Spleen (tissue), 11 donors: Measurements from ENCODE around the gene STAT5A. TPM values are rescaled to one million over a fixed set of nuclear protein-coding genes. Genes with fewer than 3 reads are reported as not detected.
A peak's percentile ranks its signal among the peaks of the same experiment; 100 is the strongest.

Experiments
- DNase-seq: peaks from one replicate; pipeline ENCODE4 v3.0.0-alpha.2; 2020
- H3K27ac ChIP-seq, 8 donors: fragments of 200-600 bp; sonication (generic) in 7 of 8; 1 replicate in 4 of 8; 2 replicates in 4 of 8; pipeline versions ENCODE4 v1.5.0 to v1.8.0; 2016 to 2021; ENCODE audit warnings: inconsistent platforms in 4 of 8, mild to moderate bottlenecking in 4 of 8, moderate library complexity in 1 of 8
- H3K27me3 ChIP-seq, 7 donors: fragments of 200-600 bp; sonication (generic) in 6 of 7; replicated peaks in 1 of 7; 1 replicate in 4 of 7; 2 replicates in 3 of 7; pipeline versions ENCODE4 v1.5.0 to v1.8.0; 2016 to 2021; ENCODE audit warnings: inconsistent platforms in 3 of 7, mild to moderate bottlenecking in 1 of 7
- H3K36me3 ChIP-seq, 6 donors: fragments of 200-600 bp; sonication (generic) in 5 of 6; 1 replicate in 4 of 6; 2 replicates in 2 of 6; pipeline versions ENCODE4 v1.5.0 to v1.8.0; 2016 to 2021; ENCODE audit warnings: inconsistent platforms in 2 of 6
- H3K4me1 ChIP-seq, 6 donors: fragments of 200-600 bp; sonication (generic) in 5 of 6; 1 replicate in 3 of 6; 2 replicates in 3 of 6; pipeline versions ENCODE4 v1.5.0 to v1.8.0; 2016 to 2021; ENCODE audit warnings: inconsistent platforms in 3 of 6
- H3K4me3 ChIP-seq, 8 donors: fragments of 200-600 bp; sonication (generic) in 7 of 8; 1 replicate in 4 of 8; 2 replicates in 4 of 8; pipeline versions ENCODE4 v1.5.0 to v1.8.0; 2016 to 2021; ENCODE audit warnings: inconsistent platforms in 4 of 8, mild to moderate bottlenecking in 4 of 8, moderate library complexity in 2 of 8
- H3K9me3 ChIP-seq, 8 donors: fragments of 200-600 bp; sonication (generic) in 7 of 8; 1 replicate in 4 of 8; 2 replicates in 4 of 8; pipeline versions ENCODE4 v1.5.0 to v1.8.0; 2016 to 2021; ENCODE audit warnings: inconsistent platforms in 4 of 8
- POLR2A ChIP-seq, 3 donors: fragments of 450-650 bp; IDR thresholded peaks; one replicate each; pipeline ENCODE4 v1.5.1; 2017; ENCODE audit warnings: antibody characterized with exemption in 3 of 3, mild to moderate bottlenecking in 1 of 3
- POLR2AphosphoS5 ChIP-seq, 3 donors: sonication (generic); formaldehyde crosslinking; IDR thresholded peaks; one replicate each; pipeline ENCODE4 v1.5.1; 2017; ENCODE audit warnings: antibody characterized with exemption in 3 of 3
- whole genome bisulfite sequencing, 5 donors: extraction: QIAGEN DNeasy Blood & Tissue Kit in 3 of 5; methylation state at CpG; one replicate each; pipeline versions ENCODE4 v1.1.5 to v1.1.7; 2013 to 2018; 5-methylcytosine and 5-hydroxymethylcytosine counted together
- intact Hi-C: fragments of 100-400 bp; cut with DNase I; formaldehyde crosslinking; loops from one replicate; pipeline ENCODE4 v1.15.0; 2023; ENCODE audit warnings: low total_unique reads
- polyA plus RNA-seq, 3 donors: library from polyadenylated mRNA; stranded (reverse); fragments of 200-250 nt; gene quantifications; one replicate each; pipeline ENCODE4 v1.2.1, GENCODE V29; 2013
- total RNA-seq, 7 donors: library from RNA; depleted of rRNA in 3 of 7; stranded (reverse); fragments of >200 nt in 3 of 7; fragmentation: NEBNext Ultra II Directional in 4 of 7; extraction: Animal tissue kit (Norgen Biotek cat#: 25700) in 4 of 7; gene quantifications; one replicate each; pipeline versions ENCODE4 v1.1.0 to v1.2.1, GENCODE V29; 2016 to 2021
- TF ChIP-seq, protein P1 (sequence below), 11 experiments: fragments of 200-600 bp in 7 of 11; fragments of 450-650 bp in 4 of 11; sonication (generic) in 4 of 11; IDR thresholded peaks in 8 of 11; conservative IDR thresholded peaks in 3 of 11; 1 replicate in 7 of 11; 2 replicates in 4 of 11; pipeline versions ENCODE4 v1.4.0 to v1.8.0; 2016 to 2021; ENCODE audit warnings: antibody characterized with exemption in 11 of 11, inconsistent platforms in 4 of 11, mild to moderate bottlenecking in 1 of 11
- donor health status: healthy with polysubstance abuse.
- donor health status: DM: no; HTN: no; CAD: no; lungs with moderate emphysema.
- donor health status: DM: no; HTN: no; CAD: no.
- donor health status: Bipolar disorder and iron deficiency.
- donor health status: healthy.
- donor health status: DM: no; HTN: no; CAD: no.
- donor health status: DM: yes; HTN: yes; CAD: no.

The STAT5A gene
- total and polyA plus RNA-seq, 10 donors: 22.7 to 131 (median 71.6) TPM

DNA sequence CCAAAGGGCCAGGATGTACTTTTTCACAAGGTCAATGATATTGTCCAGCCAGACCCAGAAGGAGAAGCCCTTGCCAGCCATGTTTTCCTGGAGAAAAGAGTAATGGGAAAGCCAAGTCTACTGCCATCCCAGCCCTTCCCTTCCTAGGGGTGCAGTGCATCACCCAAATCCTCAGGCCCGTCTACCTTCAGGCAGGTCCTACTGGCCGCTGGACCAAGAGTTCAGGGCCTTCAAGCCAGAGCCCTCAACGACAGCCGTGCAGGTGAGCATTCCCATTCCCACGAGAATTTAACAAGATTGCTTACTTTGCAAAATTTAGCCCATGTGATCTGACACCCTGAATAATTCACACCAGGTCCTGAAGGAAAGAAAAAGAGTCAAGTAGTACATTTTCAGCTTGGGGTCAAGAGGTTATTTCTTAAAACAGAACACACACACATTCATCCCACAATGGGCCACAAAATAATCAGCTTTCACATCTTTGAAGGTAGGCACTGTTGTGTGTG is 35.0 kb downstream of the STAT5A start:
- no peaks in the 10 kb centered on the region for H3K27me3 ChIP-seq
- intact Hi-C loops: loop anchor here (5.0 kb wide), 2 partner anchors 84 to 194 kb away; no protein-coding TSS in a partner anchor
- no peaks in the 10 kb centered on the region for H3K9me3 ChIP-seq
- H3K27ac ChIP-seq: peak overlapping the region in 4 of 8 donors; percentile 30 to 70 (median 54)
- WGBS, 5 donors: 76 to 91% (median 85%) methylated on average over 5 of the region's 5 CpGs
- peaks cover 13 to 100% (median 79%) of the 10 kb centered on the region in 6 donors for H3K36me3 ChIP-seq
- H3K4me3 ChIP-seq: no peak overlapping the region
- DNase-seq: no peak
- peaks cover 27 to 57% (median 42%) of the 10 kb centered on the region in 6 donors for H3K4me1 ChIP-seq
- TF ChIP-seq, protein P1, sequence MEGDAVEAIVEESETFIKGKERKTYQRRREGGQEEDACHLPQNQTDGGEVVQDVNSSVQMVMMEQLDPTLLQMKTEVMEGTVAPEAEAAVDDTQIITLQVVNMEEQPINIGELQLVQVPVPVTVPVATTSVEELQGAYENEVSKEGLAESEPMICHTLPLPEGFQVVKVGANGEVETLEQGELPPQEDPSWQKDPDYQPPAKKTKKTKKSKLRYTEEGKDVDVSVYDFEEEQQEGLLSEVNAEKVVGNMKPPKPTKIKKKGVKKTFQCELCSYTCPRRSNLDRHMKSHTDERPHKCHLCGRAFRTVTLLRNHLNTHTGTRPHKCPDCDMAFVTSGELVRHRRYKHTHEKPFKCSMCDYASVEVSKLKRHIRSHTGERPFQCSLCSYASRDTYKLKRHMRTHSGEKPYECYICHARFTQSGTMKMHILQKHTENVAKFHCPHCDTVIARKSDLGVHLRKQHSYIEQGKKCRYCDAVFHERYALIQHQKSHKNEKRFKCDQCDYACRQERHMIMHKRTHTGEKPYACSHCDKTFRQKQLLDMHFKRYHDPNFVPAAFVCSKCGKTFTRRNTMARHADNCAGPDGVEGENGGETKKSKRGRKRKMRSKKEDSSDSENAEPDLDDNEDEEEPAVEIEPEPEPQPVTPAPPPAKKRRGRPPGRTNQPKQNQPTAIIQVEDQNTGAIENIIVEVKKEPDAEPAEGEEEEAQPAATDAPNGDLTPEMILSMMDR (IDR thresholded peaks at IDR 0.05 in 8 of 11, conservative IDR thresholded peaks at IDR 0.05 in 3 of 11): no peak
- no peak for TF ChIP-seq POLR2AphosphoS5 (IDR thresholded peaks at IDR 0.05)
- TF ChIP-seq POLR2A (IDR thresholded peaks at IDR 0.05): no peak

DNA sequence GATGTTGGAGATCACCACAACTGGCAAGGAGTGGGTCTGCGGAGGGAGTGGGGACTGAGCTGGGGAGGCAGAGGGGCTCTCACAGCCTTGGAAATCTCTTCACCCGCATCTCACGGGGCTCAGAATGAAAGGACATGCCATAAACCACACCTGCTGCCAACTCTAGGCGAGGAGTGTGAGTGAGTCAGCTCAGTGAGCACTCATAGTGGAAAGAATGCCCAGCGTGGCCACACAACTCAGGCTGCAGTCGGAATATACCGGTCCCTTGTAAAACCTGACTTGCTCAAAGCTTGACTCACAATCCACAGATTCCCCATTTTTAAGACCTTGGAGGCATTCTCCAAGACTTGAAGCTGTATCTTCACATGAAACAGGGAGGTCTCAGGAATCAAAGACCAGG is 36.7 kb downstream of the STAT5A start:
- Histone ChIP-seq H3K9me3 (no peaks in the 10 kb centered on the region), H3K4me1 (peaks cover 21 to 56% (median 34%) of the 10 kb centered on the region in 6 donors), H3K4me3 (no peak overlapping the region), H3K27ac (peak overlapping the region in 1 of 8 donors; percentile 42), H3K36me3 (peaks cover 13 to 100% (median 91%) of the 10 kb centered on the region in 6 donors), H3K27me3 (no peaks in the 10 kb centered on the region)
- intact Hi-C loops: no loop called here
- DNase-seq: no peak
- WGBS, 5 donors: 91 to 98% (median 91%) methylated on average over 7 of the region's 7 CpGs
- TF ChIP-seq POLR2AphosphoS5 (IDR thresholded peaks at IDR 0.05) (no peak), POLR2A (IDR thresholded peaks at IDR 0.05) (no peak)
- TF ChIP-seq, protein P1 (IDR thresholded peaks at IDR 0.05 in 8 of 11, conservative IDR thresholded peaks at IDR 0.05 in 3 of 11): no peak

DNA sequence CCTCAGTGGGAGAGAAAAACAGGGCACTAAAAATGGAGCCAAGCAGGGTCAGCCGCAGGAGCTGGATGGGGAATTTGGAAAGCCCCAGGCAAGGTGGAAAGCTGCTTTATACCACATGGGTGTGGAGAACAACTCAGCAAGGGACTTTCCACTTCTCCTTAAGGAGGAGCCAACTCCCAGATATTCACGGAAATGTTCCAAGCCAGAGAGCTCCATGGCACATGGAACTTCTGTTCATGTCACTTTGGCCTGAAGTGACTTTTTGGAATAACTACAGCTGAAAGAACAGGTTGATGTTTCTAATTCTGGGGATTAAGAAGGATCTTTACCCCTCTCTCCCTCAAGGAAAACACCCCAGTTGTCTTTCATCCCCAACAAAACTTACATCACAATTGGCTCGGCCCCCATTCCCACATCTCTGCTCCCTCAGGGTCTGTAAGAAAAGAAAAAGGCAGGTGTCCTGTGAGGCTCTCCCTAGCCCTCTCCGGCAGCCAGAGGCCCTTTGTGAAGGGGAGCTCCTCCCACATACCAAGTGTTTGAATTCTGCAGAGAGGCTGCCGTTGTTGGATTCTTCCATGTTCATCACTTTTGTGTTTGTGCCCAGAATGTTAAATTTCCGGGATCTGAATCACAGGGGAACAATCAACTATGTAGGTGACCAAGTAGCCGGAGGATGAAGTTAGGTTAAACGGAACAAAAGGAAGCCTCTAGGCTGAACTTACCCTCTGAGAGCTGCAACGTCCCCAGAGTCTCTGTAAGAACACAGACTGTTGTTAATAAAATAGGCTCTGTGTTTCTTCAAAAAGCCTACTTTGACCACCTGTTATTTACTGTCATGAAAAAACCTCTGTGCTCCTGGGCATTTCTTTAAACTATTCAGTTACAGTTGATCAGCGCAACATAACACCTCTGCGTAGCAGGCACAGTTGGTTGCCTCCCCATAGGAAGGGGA is 41.0 kb downstream of the STAT5A start:
- Histone ChIP-seq H3K36me3 (peaks cover 7 to 100% (median 97%) of the 10 kb centered on the region in 6 donors), H3K9me3 (no peaks in the 10 kb centered on the region)
- intact Hi-C loops: no loop called here

More for the DNA sequence above, 41.0 kb downstream of the STAT5A start:
- Histone ChIP-seq H3K4me3 (no peak overlapping the region), H3K27ac (peak overlapping the region in 6 of 8 donors; percentile 19 to 54 (median 34)), H3K27me3 (no peaks in the 10 kb centered on the region), H3K4me1 (peaks cover 0 to 17% (median 8%) of the 10 kb centered on the region in 6 donors)
- TF ChIP-seq, protein P1 (IDR thresholded peaks at IDR 0.05 in 8 of 11, conservative IDR thresholded peaks at IDR 0.05 in 3 of 11): no peak
- no peak for TF ChIP-seq POLR2AphosphoS5 (IDR thresholded peaks at IDR 0.05)
- no peak for TF ChIP-seq POLR2A (IDR thresholded peaks at IDR 0.05)
- WGBS, 5 donors: 70 to 83% (median 76%) methylated on average over 10 to 11 of the region's 11 CpGs
- no peak for DNase-seq
